HAP-1 (cell line): ENCODE data around the gene PRKCE.

Experiments
- DNase-seq, 2 experiments: peaks; one replicate each; pipeline ENCODE4 v3.0.0-alpha.2; 2016 to 2020; ENCODE audit warnings: low spot score in 2 of 2
- H3K27me3 ChIP-seq: fragments of 250-450 bp; sonication (Bioruptor Pico); 2 replicates; pipeline ENCODE4 v1.5.1; 2020; ENCODE audit warnings: low read depth, mild to moderate bottlenecking, moderate library complexity
- H3K36me3 ChIP-seq: fragments of 250-450 bp; sonication (Bioruptor Pico); replicated peaks from 2 replicates; pipeline ENCODE4 v1.5.1; 2020; ENCODE audit warnings: mild to moderate bottlenecking
- H3K4me1 ChIP-seq: fragments of 250-450 bp; sonication (Bioruptor Pico); 2 replicates; pipeline ENCODE4 v1.5.1; 2020; ENCODE audit warnings: mild to moderate bottlenecking
- H3K4me3 ChIP-seq: fragments of 250-450 bp; sonication (Bioruptor Pico); 2 replicates; pipeline ENCODE4 v1.5.1; 2020; ENCODE audit warnings: mild to moderate bottlenecking, moderate library complexity
- H3K9me3 ChIP-seq: fragments of 250-450 bp; sonication (Bioruptor Pico); 2 replicates; pipeline ENCODE4 v1.5.1; 2020; ENCODE audit warnings: mild to moderate bottlenecking, moderate library complexity
- in situ Hi-C: fragments of 300-500 bp; cut with MboI; formaldehyde crosslinking; loops from 3 replicates; pipeline ENCODE4 v1.14.3; 2020; ENCODE audit warnings: low sequenced_read_pairs, inconsistent platforms, mixed read lengths

PRKCE gene

DNA sequence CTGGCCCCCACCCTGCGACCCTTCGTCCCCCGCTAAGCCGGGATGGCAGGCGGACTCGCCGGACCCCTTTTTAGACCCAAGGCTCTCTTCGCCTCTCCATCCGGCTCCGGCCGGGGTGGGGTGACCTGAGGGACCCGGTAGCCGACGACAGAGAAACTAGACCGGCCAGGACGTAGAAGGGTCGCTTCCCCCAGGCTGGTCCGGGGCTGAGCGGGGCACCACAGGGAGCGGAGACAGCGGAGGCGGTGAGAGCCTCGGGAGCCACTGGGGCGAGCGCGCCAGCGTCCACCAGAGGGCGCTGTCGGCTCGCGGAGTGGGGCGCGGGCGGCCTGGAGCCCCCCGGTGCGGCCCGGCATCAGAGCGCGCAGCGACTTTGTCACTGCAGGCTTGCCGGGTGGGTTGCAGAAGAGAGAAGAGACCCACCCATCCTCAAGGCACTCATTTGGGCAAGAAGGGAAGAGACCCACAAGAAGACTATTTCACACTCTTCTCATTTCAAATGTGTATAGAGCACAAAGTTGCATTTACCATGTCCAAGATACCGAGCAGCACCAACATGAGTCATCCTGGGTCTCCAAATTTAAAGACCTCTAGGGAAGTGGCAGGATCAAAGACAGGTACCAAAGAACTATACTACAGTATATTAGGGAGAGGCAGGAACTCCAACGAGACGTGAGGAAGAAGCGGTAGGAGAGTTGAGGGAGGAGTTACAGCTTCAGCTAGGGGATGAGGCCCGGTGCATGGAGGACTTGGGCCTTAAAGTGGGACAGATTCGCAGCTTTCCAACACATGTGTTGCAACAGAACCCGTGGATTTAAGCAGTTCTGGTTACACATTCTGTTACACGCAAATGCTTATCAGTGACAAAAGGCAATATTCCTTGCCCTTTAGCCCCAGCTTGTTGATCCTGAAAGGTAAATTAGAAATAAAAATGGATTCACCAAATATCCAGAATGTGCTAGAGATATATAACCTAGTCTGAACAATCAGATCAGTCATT lies 7.6 kb upstream of the PRKCE start:
- Histone ChIP-seq H3K27me3 (no peaks in the 10 kb centered on the region), H3K4me3 (peak overlapping the region; percentile 29), H3K36me3 (no peaks in the 10 kb centered on the region), H3K9me3 (no peaks in the 10 kb centered on the region), H3K4me1 (peaks cover 4% of the 10 kb centered on the region)
- in situ Hi-C loops, result no loop called here
- DNase-seq, result peak; percentile 33 to 80

DNA sequence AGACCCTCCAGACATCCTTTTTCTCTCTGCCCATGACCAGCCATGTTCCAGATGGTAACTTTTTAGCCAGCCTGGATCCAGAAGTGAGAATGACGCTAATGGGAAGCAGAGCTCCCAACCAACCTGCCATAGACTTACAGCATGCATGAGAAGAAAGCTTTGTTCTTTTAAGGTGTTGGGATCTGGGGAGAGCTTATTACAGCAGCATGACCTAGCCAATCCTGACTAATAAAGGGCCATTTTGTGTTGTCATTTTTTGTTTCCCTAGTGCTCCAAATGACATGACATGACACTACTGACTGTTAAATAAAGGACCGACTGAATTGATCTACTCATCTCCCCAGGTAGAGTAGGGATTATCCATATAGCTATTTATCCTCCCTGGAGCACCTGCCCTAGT lies 5.2 kb upstream of the PRKCE start:
- Histone ChIP-seq H3K4me1 (peaks cover 10% of the 10 kb centered on the region), H3K36me3 (no peaks in the 10 kb centered on the region), H3K9me3 (no peaks in the 10 kb centered on the region), H3K4me3 (no peak overlapping the region), H3K27me3 (no peaks in the 10 kb centered on the region)
- DNase-seq, result no peak
- in situ Hi-C loops, result loop anchor here (5.0 kb wide), 2 partner anchors 131 to 291 kb away; no protein-coding TSS in a partner anchor

GRCh38 chr2:45647356-45647755 lies 4.1 kb upstream of the PRKCE start:
- Histone ChIP-seq H3K9me3 (no peaks in the 10 kb centered on the region), H3K36me3 (no peaks in the 10 kb centered on the region), H3K4me3 (no peak overlapping the region), H3K27me3 (no peaks in the 10 kb centered on the region), H3K4me1 (peaks cover 10% of the 10 kb centered on the region)
- in situ Hi-C loops, result loop anchor here (5.0 kb wide), 2 partner anchors 130 to 290 kb away; no protein-coding TSS in a partner anchor
- DNase-seq, result no peak

- Histone ChIP-seq H3K9me3 (no peaks in the 10 kb centered on the region), H3K27me3 (no peaks in the 10 kb centered on the region), H3K36me3 (no peaks in the 10 kb centered on the region), H3K4me1 (peaks cover 13% of the 10 kb centered on the region), H3K4me3 (no peak overlapping the region)
- in situ Hi-C loops, result loop anchor here (5.0 kb wide), 2 partner anchors 129 to 289 kb away; no protein-coding TSS in a partner anchor
- no peak for DNase-seq
Observed at GRCh38 chr2:45647986-45648520, 3.4 kb upstream of the PRKCE start.

DNA sequence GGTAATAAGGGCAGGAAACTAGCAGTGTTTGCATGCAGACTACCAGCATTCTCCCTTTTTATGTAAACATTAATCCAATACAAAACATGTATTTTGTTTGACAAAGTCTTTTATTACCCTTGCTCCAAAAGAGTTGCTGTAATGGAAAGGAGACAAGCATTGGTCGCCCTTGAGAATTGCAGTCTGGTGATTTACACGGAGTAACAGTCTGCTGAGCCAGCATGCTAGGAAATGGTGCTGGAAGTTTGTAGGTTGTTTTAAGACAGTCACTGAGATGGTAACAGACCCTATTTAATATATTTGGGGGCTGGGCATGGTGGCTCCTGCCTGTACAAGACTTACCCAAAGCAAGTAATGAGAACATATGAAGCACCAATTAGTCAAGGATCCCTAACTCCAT lies 2.8 kb upstream of the PRKCE start:
- H3K27me3 ChIP-seq, result no peaks in the 10 kb centered on the region
- H3K4me3 ChIP-seq, result no peak overlapping the region
- in situ Hi-C loops, result loop anchor here (5.0 kb wide), 2 partner anchors 129 to 289 kb away; no protein-coding TSS in a partner anchor
- no peak for DNase-seq
- H3K4me1 ChIP-seq, result peaks cover 9% of the 10 kb centered on the region
- no peaks in the 10 kb centered on the region for H3K36me3 ChIP-seq
- H3K9me3 ChIP-seq, result no peaks in the 10 kb centered on the region

GRCh38 chr2:45649462-45649857 lies 2.0 kb upstream of the PRKCE start:
- Histone ChIP-seq H3K4me3 (peak overlapping the region; percentile 59), H3K36me3 (no peaks in the 10 kb centered on the region), H3K9me3 (no peaks in the 10 kb centered on the region), H3K27me3 (no peaks in the 10 kb centered on the region), H3K4me1 (peaks cover 9% of the 10 kb centered on the region)
- DNase-seq, result no peak
- in situ Hi-C loops, result loop anchor here (5.0 kb wide), 2 partner anchors 128 to 288 kb away; no protein-coding TSS in a partner anchor

DNA sequence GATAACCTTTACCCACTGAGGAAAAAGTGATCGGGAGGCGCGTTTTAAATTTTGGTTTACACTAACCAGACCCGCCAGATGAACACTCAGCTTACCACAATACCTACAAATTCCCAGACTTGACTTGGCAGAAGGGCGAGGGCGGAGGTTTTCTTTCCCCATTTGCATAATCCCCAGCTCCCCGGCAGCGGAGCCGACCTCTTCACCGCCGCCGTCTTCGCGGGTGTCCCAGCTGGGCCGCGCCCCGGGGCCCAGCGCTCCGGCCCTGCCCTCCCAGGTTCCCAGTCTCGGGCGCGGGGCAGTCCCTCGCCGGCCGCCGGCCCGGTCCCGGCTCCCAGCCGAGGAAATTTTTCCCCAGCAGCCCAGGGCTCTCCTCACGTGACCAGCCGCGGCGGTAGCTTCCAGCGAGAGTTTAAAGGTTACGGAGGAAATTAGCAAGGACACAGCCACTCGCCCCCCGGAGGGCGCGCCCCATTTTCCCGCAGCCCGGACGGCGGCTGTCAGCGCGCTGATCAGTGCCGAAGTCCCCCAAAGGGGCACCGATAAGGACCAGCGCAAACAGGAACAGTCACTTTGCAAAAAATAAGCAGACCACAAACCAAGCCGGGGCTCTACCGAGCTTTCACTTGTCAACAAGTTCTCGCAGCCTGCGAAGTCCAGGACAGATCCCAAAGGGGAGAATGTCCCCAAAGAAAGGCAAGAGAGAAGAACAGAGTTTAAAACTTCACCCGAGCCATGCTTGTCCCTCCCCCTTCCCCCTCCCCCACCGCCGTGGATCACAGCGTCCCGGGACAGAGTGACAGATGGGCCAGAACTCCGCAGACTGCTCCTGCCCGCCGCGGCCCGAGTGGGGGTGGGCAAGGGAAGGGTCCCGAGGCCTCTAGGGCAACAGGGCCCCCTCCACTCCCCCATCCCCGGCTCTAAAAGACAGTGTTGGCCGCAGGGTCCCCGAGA lies 1.3 kb upstream of the PRKCE start:
- in situ Hi-C loops, result loop anchor here (5.0 kb wide), 2 partner anchors 127 to 287 kb away; no protein-coding TSS in a partner anchor

DNA sequence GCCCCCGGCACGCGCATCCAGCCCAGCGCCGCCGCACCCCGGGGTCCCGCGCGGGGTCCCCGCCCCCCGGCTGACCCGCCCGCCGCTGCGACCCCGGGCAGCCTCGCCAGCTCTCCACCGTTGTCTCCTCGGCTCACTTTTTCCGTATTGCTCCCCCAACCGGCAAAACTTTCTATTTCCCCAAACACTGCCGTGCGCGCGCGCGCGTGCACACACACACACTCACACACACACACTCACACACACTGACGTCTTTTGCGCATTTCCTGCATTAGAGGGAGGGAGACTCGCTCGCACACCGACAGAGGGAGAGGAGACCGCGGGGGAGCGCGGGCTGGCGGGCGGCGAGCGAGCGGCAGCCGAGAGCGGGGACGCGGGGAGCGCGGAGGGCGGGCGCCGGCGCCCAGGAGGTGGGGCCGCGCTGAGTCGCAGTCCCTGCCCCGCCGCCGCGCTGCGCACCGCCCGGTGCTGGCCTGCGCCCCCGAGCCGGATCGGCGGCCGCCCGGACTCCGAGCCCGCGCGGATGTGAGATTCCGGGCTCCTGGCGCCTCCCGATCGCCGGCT lies 542 bp upstream of the PRKCE start:
- H3K4me3 ChIP-seq, result peak overlapping the region; percentile 59
- no peaks in the 10 kb centered on the region for H3K27me3 ChIP-seq
- DNase-seq, result peak; percentile 83 to 93
- in situ Hi-C loops, result no loop called here
- H3K36me3 ChIP-seq, result no peaks in the 10 kb centered on the region
- H3K4me1 ChIP-seq, result peaks cover 9% of the 10 kb centered on the region
- no peaks in the 10 kb centered on the region for H3K9me3 ChIP-seq

More for the DNA sequence above, 1.3 kb upstream of the PRKCE start:
- Histone ChIP-seq H3K27me3 (no peaks in the 10 kb centered on the region), H3K4me1 (peaks cover 9% of the 10 kb centered on the region), H3K9me3 (no peaks in the 10 kb centered on the region), H3K36me3 (no peaks in the 10 kb centered on the region), H3K4me3 (peak overlapping the region; percentile 59)
- DNase-seq, result peak; percentile 76 to 82

DNA sequence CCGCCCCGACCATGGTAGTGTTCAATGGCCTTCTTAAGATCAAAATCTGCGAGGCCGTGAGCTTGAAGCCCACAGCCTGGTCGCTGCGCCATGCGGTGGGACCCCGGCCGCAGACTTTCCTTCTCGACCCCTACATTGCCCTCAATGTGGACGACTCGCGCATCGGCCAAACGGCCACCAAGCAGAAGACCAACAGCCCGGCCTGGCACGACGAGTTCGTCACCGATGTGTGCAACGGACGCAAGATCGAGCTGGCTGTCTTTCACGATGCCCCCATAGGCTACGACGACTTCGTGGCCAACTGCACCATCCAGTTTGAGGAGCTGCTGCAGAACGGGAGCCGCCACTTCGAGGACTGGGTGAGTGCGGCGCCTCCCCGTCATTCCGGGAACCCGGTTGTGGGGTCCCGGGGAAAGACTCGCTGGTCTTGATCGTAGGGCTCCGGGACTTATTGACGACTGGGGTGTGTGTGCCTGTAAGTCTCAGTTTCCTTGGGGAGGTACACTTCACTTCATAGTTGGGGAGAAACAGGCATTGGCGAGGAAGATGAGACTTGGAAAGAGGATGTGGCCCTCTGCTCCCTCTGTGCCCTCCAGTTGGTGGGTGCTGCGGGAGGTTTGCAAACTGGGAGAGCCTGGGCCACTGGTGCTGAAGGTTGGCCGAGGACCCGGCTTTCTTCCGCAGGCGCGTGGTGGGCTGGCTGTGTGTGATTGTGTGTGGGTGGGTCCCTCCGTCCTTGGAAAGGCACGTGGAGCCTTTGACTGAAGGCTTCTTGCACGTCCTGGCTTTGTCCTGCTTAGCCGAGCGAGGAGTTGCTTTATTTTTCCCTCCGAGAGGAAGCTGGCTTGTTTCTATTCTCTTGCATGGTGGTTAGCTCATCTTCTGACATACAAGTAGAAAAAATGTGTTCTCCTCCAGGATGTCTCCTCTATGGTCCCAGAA lies 886 bp downstream of the PRKCE start:
- H3K27me3 ChIP-seq, result no peaks in the 10 kb centered on the region

DNA sequence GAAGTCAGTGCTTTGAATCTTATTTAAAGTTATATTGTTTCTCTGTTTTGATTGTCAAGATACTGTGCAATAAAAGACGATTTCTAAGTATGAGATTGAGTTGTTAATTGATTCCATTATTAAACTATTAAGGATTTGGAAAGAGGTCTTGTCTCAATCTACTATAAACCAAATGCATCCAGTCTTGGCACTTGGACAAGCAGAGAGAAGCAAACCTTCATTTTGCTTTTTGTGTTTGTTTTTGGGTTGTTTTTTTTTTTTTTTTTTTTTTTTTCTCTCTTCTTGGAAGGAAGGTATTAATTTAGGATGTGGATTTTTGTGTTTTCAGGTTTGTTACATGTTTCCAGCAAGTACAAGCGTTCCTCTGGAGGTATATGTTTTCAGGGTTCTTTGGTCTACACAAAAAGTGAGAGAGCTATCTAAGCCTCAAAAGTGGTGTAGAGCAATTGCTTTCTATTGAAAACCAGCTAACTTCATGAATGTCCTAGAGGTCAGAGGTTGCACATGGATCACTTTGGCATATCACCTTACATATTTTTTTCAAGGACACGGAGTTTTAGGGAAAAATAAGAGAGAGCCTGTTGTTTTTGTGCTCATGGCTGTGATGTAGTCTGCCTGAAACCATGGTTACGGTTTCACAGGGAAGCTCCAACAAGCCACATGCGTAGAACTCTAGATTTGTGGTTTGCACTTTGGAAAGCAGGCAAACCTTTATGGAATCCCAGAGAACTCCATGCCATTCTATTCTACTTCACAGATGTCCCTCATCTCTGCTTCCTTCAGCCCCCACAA lies 1.8 kb downstream of the PRKCE start:
- Histone ChIP-seq H3K36me3 (no peaks in the 10 kb centered on the region), H3K4me3 (peak overlapping the region; percentile 59), H3K9me3 (no peaks in the 10 kb centered on the region), H3K27me3 (no peaks in the 10 kb centered on the region), H3K4me1 (peaks cover 12% of the 10 kb centered on the region)
- DNase-seq, result no peak
- in situ Hi-C loops, result no loop called here

More for the DNA sequence above, 886 bp downstream of the PRKCE start:
- Histone ChIP-seq H3K9me3 (no peaks in the 10 kb centered on the region), H3K4me3 (peak overlapping the region; percentile 59), H3K4me1 (peaks cover 12% of the 10 kb centered on the region), H3K36me3 (no peaks in the 10 kb centered on the region)
- peak; percentile 31 to 70 for DNase-seq
- in situ Hi-C loops, result no loop called here

- Histone ChIP-seq H3K36me3 (no peaks in the 10 kb centered on the region), H3K4me3 (no peak overlapping the region), H3K4me1 (peaks cover 10% of the 10 kb centered on the region), H3K9me3 (no peaks in the 10 kb centered on the region), H3K27me3 (no peaks in the 10 kb centered on the region)
- in situ Hi-C loops, result no loop called here
- DNase-seq, result no peak
Observed at GRCh38 chr2:45654250-45654649, 2.8 kb downstream of the PRKCE start.
